ENCODE data around the gene NDUFA6.

DNA sequence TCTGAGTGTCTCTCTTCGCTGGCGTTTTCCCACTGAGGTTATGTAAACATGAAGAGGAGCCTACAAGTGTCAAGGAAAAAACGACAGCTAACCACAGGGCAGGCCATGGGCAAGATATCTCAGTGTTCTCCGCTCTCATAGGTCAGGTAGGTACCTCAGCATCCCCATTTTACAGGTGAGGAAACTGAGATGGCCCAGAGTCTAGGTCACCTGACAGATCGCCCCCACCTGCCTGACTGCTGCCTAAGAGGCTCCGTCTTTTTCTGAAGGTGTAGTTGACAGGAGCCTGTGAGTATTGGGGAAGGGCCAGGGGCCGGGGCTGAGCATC lies 847 bp upstream of the NDUFA6 start:
- TF ChIP-seq, protein P1, sequence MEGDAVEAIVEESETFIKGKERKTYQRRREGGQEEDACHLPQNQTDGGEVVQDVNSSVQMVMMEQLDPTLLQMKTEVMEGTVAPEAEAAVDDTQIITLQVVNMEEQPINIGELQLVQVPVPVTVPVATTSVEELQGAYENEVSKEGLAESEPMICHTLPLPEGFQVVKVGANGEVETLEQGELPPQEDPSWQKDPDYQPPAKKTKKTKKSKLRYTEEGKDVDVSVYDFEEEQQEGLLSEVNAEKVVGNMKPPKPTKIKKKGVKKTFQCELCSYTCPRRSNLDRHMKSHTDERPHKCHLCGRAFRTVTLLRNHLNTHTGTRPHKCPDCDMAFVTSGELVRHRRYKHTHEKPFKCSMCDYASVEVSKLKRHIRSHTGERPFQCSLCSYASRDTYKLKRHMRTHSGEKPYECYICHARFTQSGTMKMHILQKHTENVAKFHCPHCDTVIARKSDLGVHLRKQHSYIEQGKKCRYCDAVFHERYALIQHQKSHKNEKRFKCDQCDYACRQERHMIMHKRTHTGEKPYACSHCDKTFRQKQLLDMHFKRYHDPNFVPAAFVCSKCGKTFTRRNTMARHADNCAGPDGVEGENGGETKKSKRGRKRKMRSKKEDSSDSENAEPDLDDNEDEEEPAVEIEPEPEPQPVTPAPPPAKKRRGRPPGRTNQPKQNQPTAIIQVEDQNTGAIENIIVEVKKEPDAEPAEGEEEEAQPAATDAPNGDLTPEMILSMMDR (IDR thresholded peaks at IDR 0.05; ENCODE audit: low read length): no peak
- TF ChIP-seq EZH2 (IDR thresholded peaks at IDR 0.05; ENCODE audit: borderline replicate concordance, low read length): no peak

Measured in OCI-LY1 (cell line).